GM12878 (cell line): ENCODE data around the gene NCAN. TPM values are rescaled to one million over a fixed set of nuclear protein-coding genes. Genes with fewer than 3 reads are reported as not detected.
A peak's percentile ranks its signal among the peaks of the same experiment; 100 is the strongest.

Source experiments
- ATAC-seq: fragments of 200-7000 bp; cut with Tn5 transposase; 3 replicates; pipeline ENCODE4 v1.9.1; 2020; ENCODE audit warnings: mild to moderate bottlenecking, moderate library complexity
- BruUV-seq: library from RNA; stranded (reverse); fragments of 400-500 nt; replicated peaks from 2 replicates; lab custom pipeline; 2021; lab: Mats Ljungman, UMichigan
- CTCF ChIA-PET: fragments of 300-600 bp; sonication (Branson Sonifier 250); formaldehyde crosslinking; extraction: SDS; loops from one replicate; lab custom pipeline; 2021; ENCODE audit warnings: inconsistent platforms; lab: Yijun Ruan, JAX
- POLR2A ChIA-PET: fragments of 350-600 bp; formaldehyde crosslinking; extraction: SDS; loops from one replicate; lab custom pipeline; 2021; ENCODE audit warnings: inconsistent platforms; lab: Charles Lee
- RAD21 ChIA-PET: fragments of 300-600 bp; sonication (Branson Sonifier 250); formaldehyde crosslinking; loops from one replicate; lab custom pipeline; 2023; ENCODE audit warnings: antibody characterized with exemption; ENCODE audit not compliant: unreplicated experiment; lab: Charles Lee
- SMC1A ChIA-PET: fragments of 300-600 bp; sonication (Branson Sonifier 250); formaldehyde crosslinking; loops from one replicate; lab custom pipeline; 2023; ENCODE audit not compliant: unreplicated experiment, uncharacterized antibody; lab: Charles Lee
- DNase-seq: peaks from one replicate; pipeline ENCODE4 v3.0.0-alpha.2; 2011; ENCODE audit warnings: low read depth, low spot score
- FAIRE-seq: peaks from 3 replicates; lab custom pipeline; 2011; peaks lifted over from hg19 to GRCh38; lab: Jason Lieb, UNC
- H2AFZ ChIP-seq: 2 replicates; pipeline ENCODE4 v1.6.0; 2011; ENCODE audit warnings: low read depth, low read length, control low read depth; ENCODE audit not compliant: control insufficient read depth
- H3K27ac ChIP-seq: 2 replicates; pipeline ENCODE4 v1.5.1; 2011; ENCODE audit warnings: control low read depth; ENCODE audit not compliant: control insufficient read depth, insufficient read depth
- H3K27me3 ChIP-seq, 2 experiments: replicated peaks in 1 of 2; 2 replicates each; pipeline versions ENCODE4 v1.6.0 to v1.6.1; 2011; ENCODE audit warnings: low read length in 1 of 2; ENCODE audit not compliant: control insufficient read depth in 2 of 2, insufficient read depth in 2 of 2
- H3K36me3 ChIP-seq, 2 experiments: 2 replicates each; pipeline ENCODE4 v1.5.1; 2011; ENCODE audit warnings: low read length in 1 of 2; ENCODE audit not compliant: control insufficient read depth in 2 of 2, insufficient read depth in 2 of 2
- H3K4me1 ChIP-seq: 2 replicates; pipeline ENCODE4 v1.6.1; 2011; ENCODE audit warnings: mild to moderate bottlenecking, low read length, moderate library complexity, mixed read lengths; ENCODE audit not compliant: control insufficient read depth, insufficient read depth
- H3K4me2 ChIP-seq: 2 replicates; pipeline ENCODE4 v1.6.0; 2011; ENCODE audit warnings: control low read depth; ENCODE audit not compliant: control insufficient read depth, insufficient read depth
- H3K4me3 ChIP-seq: fragments of 200-600 bp; sonication (generic); 2 replicates; pipeline ENCODE4 v1.5.1; 2016
- H3K79me2 ChIP-seq: 2 replicates; pipeline ENCODE4 v1.6.0; 2011; ENCODE audit warnings: low read length; ENCODE audit not compliant: control insufficient read depth, insufficient read depth
- H3K9ac ChIP-seq: 2 replicates; pipeline ENCODE4 v1.8.0; 2011; ENCODE audit warnings: low read length, control low read depth, mixed read lengths; ENCODE audit not compliant: control insufficient read depth, insufficient read depth
- H3K9me3 ChIP-seq: replicated peaks from 3 replicates; pipeline ENCODE4 v1.5.1; 2011; ENCODE audit warnings: mild to moderate bottlenecking, low read length; ENCODE audit not compliant: control insufficient read depth, insufficient read depth
- H4K20me1 ChIP-seq: 2 replicates; pipeline ENCODE4 v1.6.0; 2011; ENCODE audit not compliant: control insufficient read depth, insufficient read depth
- IKZF1 ChIP-seq: fragments of 450-650 bp; conservative IDR thresholded peaks from 2 replicates; pipeline ENCODE4 v1.6.1; 2017; ENCODE audit warnings: antibody characterized with exemption, mild to moderate bottlenecking
- NFIC ChIP-seq: IDR thresholded peaks from 2 replicates; pipeline ENCODE4 v1.6.1; 2012; ENCODE audit warnings: low read depth, mild to moderate bottlenecking, inconsistent platforms, low read length, moderate library complexity
- NFYB ChIP-seq: IDR thresholded peaks from 2 replicates; pipeline ENCODE4 v1.6.1; 2011; ENCODE audit warnings: low read depth, mild to moderate bottlenecking, low read length, improper control_type of control experiment, moderate library complexity; ENCODE audit not compliant: insufficient read depth
- NR2C2 ChIP-seq: IDR thresholded peaks from 2 replicates; pipeline ENCODE4 v1.6.1; 2011; ENCODE audit warnings: borderline replicate concordance, low read depth; ENCODE audit not compliant: control insufficient read depth, insufficient read length
- WGBS: methylation state at CpG from one replicate; pipeline ENCODE4 v1.1.6; 2016; ENCODE audit warnings: low lambda C conversion rate; ENCODE audit not compliant: insufficient replicate concordance, insufficient coverage; ENCODE audit errors: missing lambda C conversion rate; 5-methylcytosine and 5-hydroxymethylcytosine counted together
- in situ Hi-C: fragments of 300-500 bp; cut with MboI; formaldehyde crosslinking; loops from 9 replicates; pipeline ENCODE4 v1.14.3; 2018; ENCODE audit warnings: mixed read lengths
- intact Hi-C: fragments of 100-400 bp; cut with micrococcal nuclease; formaldehyde crosslinking; loops from one replicate; pipeline ENCODE4 v1.14.2; 2022; ENCODE audit not compliant: unreplicated experiment
- polyA plus RNA-seq, 11 experiments: library from polyadenylated mRNA; depleted of rRNA in 4 of 11; unstranded in 6 of 11; stranded (reverse) in 5 of 11; fragments of >200 nt; fragmentation: Nextera tagmentation in 4 of 11; fragmentation: Illumina TruSeq in 1 of 11; extraction: Ambion mirVana in 4 of 11; extraction: Trizol in 1 of 11; gene quantifications; 1 replicate in 1 of 11; 2 replicates in 10 of 11; pipeline versions ENCODE4 v1.2.1 to v1.2.3, GENCODE V29; 2011 to 2016; ENCODE audit warnings: inconsistent platforms in 2 of 11, missing spikeins in 2 of 11, low read depth in 1 of 11
- total RNA-seq, 4 experiments: library from RNA; depleted of rRNA in 3 of 4; stranded (reverse); fragments of >200 nt in 3 of 4; fragmentation: Illumina TruSeq in 1 of 4; extraction: Trizol in 1 of 4; gene quantifications; 2 replicates each; pipeline versions ENCODE4 v1.2.1 to v1.2.3, GENCODE V29; 2013 to 2021
- TF ChIP-seq, protein P1 (sequence below): fragments of 450-650 bp; formaldehyde crosslinking; IDR thresholded peaks from 2 replicates; pipeline ENCODE4 v1.5.0; 2022; ENCODE audit warnings: mild to moderate bottlenecking, missing genetic modification characterization

Gene NCAN
- total and polyA plus RNA-seq, 10 of the 15 experiments (the other 5 are each of a cell fraction or from before 2014, with no cell fraction given) = 0.02 to 0.34 (median 0.12) TPM; not detected in 1

DNA sequence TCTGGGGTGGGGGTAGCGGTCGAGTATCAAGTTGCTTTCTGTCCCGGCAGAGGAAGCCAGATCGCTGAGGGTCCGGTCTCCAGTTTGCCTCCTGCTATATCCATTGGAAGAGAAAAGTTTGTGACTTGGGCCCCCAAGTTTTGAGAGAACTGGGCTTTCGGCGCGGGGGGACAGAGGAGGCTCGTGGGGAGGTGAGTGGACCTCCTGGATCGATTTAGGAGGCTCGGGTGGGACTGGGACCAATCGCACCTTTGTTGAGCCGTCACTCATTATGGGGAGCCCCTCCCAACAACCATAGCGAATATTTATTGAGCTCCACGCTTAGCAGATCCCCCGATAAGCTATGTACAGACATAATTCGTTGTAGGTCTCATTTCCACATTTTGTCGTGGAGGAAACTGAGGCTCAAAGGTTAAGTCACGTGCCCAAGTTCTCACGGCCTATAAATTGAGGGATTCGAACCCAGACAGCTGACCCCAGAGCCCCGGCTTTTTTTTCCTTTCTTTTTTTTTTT lies 18.8 kb upstream of the NCAN start (continued):
- TF ChIP-seq NR2C2 (no peak), NFYB (no peak)
- TF ChIP-seq, protein P1, sequence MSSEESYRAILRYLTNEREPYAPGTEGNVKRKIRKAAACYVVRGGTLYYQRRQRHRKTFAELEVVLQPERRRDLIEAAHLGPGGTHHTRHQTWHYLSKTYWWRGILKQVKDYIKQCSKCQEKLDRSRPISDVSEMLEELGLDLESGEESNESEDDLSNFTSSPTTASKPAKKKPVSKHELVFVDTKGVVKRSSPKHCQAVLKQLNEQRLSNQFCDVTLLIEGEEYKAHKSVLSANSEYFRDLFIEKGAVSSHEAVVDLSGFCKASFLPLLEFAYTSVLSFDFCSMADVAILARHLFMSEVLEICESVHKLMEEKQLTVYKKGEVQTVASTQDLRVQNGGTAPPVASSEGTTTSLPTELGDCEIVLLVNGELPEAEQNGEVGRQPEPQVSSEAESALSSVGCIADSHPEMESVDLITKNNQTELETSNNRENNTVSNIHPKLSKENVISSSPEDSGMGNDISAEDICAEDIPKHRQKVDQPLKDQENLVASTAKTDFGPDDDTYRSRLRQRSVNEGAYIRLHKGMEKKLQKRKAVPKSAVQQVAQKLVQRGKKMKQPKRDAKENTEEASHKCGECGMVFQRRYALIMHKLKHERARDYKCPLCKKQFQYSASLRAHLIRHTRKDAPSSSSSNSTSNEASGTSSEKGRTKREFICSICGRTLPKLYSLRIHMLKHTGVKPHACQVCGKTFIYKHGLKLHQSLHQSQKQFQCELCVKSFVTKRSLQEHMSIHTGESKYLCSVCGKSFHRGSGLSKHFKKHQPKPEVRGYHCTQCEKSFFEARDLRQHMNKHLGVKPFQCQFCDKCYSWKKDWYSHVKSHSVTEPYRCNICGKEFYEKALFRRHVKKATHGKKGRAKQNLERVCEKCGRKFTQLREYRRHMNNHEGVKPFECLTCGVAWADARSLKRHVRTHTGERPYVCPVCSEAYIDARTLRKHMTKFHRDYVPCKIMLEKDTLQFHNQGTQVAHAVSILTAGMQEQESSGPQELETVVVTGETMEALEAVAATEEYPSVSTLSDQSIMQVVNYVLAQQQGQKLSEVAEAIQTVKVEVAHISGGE (CRISPR knock-in tag) = no peak
- TF ChIP-seq, all 136 proteins: peak for 12

DNA sequence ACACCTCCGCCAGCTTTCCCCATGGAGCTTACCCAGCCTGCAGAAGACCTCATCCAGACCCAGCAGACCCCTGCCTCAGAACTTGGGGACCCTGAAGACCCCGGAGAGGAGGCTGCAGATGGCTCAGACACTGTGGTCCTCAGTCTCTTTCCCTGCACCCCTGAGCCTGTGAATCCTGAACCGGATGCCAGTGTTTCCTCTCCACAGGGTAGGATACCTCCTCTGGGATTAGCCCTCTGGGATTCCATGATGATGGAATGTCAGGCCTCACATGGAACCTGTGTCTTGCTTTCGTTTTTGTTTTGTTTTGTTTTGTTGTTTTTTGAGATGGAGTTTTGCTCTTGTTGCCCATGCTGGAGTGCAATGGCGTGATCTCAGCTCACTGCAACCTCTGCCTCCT lies 17.8 kb upstream of the NCAN start:
- ChIA-PET CTCF (no interaction called here), POLR2A (interaction anchor here (0.6 to 1.1 kb wide), 5 partner anchors 12 to 536 kb away, joined by 4 to 8 read pairs (median 4); partner anchors contain the start of gene GATAD2A), SMC1A (interaction anchor here (0.7 to 2.1 kb wide), 4 partner anchors 7 to 48 kb away, joined by 3 to 12 read pairs (median 6); partner anchors contain the start of gene NR2C2AP), RAD21 (interaction anchor here (0.6 to 1.6 kb wide), 2 partner anchors 9 to 44 kb away, joined by 3 to 5 read pairs; partner anchors contain the start of gene NR2C2AP)
- no peaks in the 10 kb centered on the region for H3K27me3 ChIP-seq
- H3K4me2 ChIP-seq = peak overlapping the region; percentile 98
- H3K4me3 ChIP-seq = peak overlapping the region; percentile 78; the same call in 1 of the 2 replicates
- intact Hi-C loops (loop anchor here (2.0 kb wide), 1 partner anchor 127 kb away; the partner anchor contains the start of genes MAU2 and SUGP1), in situ Hi-C loops (no loop called here)
- no TSS peak for BruUV-seq
- TF ChIP-seq IKZF1 = 0 out of 2 replicates have a peak, but pooled peaks have one; percentile 27
- TF ChIP-seq NFIC = no peak
- FAIRE-seq (no peak), DNase-seq (no peak), ATAC-seq (no peak)
- 68% methylated on average over 5 of the region's 5 CpGs for WGBS
- peaks cover 5 to 8% of the 10 kb centered on the region in 2 experiments; a peak in 3 of 4 replicates for H3K36me3 ChIP-seq
- H3K4me1 ChIP-seq = peaks cover 11% of the 10 kb centered on the region
- peak overlapping the region; percentile 93; the same call in 1 of the 2 replicates for H3K27ac ChIP-seq
- H3K9ac ChIP-seq = peak overlapping the region; percentile 96
- no peaks in the 10 kb centered on the region for H3K9me3 ChIP-seq
- H3K79me2 ChIP-seq = peaks cover 34% of the 10 kb centered on the region
- H4K20me1 ChIP-seq = no peaks in the 10 kb centered on the region
- no peak overlapping the region for H2AFZ ChIP-seq
